Stimulated activated CD8-positive, alpha-beta memory T cell treated with anti-CD3 and anti-CD28 coated beads, Interleukin-15, amount 100 ng/mL, for 4 hours (primary cell): ENCODE data around the gene SHKBP1.
"Not testable (repeated sequence)": the region's sequence is repeated elsewhere in the genome, so short reads cannot be mapped to it uniquely, and the experiment has no call there.

Experiments used
- DNase-seq, 2 donors: peaks; one replicate each; pipeline ENCODE4 v3.0.0-alpha.2; 2020; ENCODE audit warnings: low read depth in 2 of 2

Gene SHKBP1, protein sequence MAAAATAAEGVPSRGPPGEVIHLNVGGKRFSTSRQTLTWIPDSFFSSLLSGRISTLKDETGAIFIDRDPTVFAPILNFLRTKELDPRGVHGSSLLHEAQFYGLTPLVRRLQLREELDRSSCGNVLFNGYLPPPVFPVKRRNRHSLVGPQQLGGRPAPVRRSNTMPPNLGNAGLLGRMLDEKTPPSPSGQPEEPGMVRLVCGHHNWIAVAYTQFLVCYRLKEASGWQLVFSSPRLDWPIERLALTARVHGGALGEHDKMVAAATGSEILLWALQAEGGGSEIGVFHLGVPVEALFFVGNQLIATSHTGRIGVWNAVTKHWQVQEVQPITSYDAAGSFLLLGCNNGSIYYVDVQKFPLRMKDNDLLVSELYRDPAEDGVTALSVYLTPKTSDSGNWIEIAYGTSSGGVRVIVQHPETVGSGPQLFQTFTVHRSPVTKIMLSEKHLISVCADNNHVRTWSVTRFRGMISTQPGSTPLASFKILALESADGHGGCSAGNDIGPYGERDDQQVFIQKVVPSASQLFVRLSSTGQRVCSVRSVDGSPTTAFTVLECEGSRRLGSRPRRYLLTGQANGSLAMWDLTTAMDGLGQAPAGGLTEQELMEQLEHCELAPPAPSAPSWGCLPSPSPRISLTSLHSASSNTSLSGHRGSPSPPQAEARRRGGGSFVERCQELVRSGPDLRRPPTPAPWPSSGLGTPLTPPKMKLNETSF

DNA sequence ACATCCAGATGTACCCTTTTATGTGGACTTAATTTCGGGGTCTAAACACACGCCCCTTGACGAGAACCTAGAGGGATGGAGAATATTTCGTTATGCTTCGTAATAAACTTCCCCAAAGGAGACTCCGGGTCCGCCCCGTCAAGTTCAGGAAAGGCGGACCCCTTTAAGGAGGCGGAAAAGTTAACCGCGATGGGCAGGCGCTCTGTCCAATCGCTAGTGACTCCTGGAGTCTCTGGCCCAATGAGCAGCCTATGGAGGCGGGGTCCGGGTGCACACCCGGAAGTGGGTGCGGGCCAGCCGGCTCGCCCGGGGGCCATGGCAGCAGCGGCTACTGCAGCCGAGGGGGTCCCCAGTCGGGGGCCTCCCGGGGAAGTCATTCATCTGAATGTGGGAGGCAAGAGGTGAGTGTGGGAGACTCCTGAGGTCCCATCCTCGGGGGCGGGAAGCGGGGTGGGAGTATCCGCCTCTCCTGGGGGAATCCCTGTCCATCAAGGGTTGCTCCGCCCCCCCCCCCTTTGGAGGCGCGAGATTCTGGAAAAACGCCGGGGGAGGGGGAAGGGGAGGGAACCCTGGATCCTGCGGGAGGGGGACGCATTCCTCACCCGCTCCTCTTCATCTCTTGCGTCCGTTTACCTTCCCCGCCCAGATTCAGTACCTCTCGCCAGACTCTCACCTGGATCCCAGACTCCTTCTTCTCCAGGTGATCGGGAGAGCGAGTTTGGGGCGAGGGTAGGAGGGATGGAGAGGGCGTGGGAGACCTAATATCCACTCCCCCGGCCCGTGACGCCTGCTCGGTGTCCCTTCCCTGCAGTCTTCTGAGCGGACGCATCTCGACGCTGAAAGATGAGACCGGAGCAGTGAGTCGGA lies at the start of gene SHKBP1:
SHKBP1 (plus strand) TSS at position 289 of the 867 bp plus-strand sequence; CDS start at position 316, 27 bp downstream.
- DNase-seq = peak; percentile 85 to 89

DNA sequence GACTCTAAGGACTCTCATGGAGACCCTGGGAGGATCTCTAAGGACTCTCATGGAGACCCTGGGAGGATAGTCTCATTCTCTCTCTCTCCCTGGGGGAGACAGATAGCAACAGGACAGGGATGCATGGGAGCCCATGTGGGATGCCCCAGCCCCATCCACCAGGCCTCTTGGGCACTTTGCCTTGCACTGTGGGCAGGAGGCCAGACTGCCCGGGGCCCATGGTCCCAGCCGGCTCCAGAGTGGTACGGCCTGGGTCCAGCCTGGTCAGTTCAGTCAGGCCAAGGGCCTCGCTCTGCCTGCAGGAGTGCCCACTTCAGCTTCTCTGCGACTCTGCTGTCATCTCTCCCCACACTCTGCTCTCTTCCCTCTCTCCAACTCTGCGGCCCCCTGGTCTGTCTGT lies 48.6 kb upstream of the SHKBP1 start:
- no peak for DNase-seq

DNA sequence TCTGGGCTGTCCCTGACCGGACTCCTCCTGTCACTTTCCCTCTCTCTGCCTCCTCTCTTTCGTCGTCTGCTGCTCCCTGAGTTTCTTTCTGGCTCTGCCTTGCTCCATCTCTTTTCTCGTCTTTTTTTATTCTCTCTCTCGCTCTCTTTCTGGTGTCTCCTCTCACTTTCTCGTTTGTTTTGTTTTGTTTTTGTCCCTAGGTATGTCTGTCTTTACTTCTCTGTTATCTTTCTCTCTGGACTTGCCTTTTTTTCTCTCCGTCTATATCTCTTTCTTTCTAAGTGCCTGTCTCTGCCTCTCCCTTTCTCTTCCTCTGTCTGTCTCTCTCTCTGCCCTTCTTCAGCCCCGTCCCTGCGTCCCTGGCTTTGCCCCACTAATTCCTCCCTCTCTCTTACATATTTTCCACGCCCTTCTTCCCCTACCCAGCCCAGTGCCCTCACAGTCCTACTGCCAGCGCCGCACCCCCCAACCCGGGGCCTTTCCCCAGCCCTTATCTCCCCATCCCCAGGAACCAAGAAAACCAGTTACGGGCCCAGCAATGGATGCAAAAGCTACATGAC lies 48.1 kb upstream of the SHKBP1 start:
- DNase-seq = no peak

DNA sequence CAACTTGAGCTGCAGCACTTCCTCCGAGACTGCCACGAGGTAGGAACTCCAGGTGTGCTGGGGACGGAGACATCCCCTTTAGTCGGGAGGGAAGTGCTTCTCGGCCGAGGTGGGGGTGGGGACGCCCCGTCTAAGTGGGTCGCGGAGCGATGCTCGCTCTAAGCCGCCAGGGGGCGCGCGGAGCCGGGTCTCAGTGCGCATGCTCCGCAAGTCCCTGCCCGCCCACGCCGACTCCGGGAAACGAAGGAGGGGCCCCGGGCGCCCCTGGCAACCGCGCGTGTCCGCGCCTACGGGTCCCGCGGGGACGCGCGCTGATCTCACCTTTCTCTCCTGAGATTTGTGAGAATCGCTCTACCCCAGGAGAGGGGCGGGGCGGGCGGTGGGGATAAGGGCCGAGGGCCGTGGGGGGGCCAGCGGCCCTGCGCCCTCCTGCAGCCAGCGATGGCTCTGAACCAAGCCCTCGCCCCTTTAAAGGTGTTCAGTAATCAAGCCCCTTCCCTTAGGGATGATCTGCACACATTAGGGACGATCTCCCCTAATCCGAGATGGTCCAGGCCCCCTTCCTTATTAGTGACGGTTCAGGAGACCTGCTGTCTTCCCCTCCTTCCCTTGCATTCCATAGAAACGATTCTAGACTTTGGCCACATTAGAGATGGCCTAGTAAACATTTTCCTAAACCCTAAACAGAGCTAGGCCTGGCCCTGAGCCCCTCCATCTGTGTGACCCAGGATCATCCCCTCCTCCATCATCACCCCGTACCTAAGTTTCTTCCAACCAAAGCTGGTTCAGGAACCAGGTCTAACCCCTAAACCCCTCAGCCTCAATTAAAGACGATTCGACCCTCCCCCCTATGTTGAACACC lies 47.3 kb upstream of the SHKBP1 start:
- DNase-seq = peak; percentile 73 to 74

DNA sequence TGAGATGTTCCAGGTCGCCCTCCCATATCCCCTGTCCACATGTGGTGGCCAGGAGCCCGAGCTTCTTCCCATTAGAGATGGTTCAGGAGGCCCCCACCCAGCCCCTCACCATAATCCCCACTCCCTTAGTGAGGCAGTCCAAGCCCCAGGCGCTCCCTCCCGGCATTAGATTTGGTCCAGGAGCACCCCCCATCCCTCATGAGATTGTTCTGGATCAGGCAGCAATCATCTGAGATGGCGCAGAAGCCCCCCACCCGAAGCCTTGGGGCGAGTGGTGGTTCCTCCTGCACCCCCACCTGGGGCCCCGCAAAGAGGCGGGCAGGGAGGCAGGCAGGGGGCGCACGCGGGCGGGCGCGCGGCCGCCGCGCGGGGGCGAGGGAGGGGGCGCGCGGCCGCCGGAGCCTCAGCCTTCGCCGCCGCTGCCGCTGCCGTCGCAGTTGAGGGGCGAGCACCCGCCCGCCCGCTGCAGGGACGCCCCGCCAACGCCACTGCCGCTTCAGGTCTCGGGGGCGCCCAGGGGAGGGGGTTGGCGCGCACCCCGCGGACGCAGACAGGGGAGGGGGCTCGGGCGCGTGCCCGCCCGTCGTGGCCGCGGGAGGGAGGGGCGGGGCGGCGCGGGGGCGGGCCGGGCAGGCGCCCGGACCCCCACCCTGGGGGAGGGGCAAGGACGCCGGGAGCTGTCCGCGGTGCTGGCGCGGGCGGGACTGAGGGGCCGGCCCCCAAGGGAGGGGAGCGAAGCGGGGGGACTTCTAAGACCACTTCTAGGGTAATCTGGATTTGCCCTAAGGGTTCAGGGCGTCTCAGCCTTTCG lies 46.4 kb upstream of the SHKBP1 start:
- no peak for DNase-seq

DNA sequence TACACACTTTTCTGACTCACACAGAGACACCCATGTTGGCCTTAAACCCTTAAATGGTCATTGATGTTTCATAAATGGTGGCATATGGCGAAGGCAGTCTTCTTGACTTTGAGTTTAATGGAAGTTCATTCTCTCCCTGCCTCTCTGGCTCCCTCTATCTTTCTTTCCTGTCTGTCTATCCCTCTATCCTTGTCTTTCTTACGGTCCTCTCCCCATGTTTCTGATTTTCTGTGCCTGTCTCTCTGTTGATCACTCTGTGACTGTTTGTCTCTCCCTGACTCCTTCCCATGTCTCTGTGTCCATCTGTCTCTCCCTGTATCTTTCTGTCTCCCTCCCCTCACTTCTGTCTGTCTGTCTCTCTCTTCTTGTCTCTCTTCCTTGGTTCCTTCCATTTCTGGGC lies 43.2 kb upstream of the SHKBP1 start:
- DNase-seq = no peak

DNA sequence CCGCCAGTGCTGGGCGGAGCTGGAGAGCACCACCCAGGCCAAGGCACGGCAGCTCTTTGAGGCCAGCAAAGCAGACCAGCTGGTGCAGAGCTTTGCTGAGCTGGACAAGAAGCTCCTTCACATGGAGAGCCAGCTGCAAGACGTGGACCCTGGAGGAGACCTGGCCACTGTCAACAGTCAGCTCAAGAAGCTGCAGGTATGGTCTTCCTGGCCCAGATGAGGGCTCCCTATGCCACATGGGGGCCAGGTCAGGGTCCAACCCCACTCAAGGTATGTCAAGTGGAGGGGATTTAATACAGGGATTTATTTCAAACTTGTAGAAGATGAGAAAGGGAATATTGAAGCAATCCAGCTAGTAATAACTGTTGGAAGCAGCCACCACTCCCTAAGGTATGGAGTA lies 42.5 kb upstream of the SHKBP1 start:
- no peak for DNase-seq

DNA sequence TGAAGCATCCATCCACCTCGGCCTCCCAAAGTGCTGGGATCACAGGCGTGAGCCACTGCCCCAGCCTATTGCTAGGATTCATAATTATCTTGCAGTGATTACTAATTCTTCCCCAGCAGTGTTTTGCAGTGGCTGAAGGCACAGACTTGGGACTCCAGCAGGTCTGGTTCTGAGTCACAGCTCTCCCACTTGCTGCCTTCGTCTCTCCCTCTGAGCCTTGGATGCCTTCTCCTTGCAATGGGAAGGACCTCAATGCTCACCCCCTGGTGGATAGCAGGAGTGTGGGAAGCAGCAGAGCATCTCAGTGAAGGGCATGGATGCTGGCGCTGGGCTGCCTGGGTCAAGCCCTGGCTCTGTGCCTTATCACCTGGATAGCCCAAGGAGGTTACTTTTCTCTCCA lies 37.6 kb upstream of the SHKBP1 start:
- no peak for DNase-seq

DNA sequence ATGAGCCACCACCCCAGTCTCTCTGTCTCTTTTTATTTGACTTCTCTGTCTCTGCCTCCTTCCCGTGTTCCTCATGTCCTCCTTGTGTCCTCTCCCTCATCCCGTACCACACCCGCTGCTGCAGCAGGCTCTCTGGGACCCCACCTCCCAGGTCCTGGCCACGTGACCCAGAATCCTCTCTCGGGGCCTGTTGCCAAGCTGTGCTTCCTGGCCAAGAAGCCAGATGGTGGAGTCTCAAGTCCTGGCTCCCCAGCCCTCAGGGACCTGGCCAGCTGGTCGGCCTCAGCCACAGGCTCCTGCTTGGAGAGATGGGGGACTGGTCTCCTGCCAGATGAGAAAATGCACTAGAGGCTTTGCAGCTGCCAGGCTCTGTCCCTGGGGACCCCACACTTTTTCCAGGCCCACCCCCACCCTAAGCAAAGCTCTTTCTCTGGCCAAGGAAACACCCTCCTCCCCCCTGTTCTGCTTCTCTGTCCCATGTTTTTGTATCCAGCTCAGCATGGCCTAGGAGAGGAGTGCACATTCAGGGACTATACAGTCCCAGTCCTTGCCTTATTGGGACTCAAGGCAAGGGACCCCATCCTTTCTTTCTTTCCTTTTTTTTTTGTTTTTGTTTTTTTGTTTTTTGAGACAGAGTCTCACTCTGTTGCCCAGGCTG lies 34.3 kb upstream of the SHKBP1 start:
- DNase-seq = no peak

DNA sequence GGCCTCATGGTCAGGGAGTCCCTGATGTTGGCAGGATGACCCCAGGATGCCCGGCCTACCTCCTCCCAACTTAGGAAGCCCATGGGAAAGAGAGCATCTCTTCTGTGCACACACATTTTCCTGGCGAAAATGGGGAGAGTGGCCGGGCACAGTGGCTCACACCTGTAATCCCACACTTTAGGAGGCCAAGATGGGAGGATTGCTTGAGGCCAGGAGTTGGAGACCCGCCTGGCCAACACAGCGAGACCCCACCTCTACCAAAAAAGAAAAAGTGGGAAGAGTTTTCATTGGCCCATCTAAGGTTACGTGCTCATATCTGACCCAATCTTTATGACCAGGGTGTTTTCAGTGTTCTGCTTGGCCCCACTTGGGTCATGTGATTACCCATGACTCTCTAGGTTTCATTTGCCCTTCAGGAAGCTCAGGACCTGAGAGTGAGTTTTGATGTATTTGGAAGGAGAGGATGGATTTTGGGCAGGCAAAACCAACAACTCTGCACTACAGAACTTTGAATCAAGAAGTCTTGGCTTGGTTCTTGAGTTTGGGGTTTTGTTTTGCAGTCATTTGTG lies 33.6 kb upstream of the SHKBP1 start:
- no peak for DNase-seq

DNA sequence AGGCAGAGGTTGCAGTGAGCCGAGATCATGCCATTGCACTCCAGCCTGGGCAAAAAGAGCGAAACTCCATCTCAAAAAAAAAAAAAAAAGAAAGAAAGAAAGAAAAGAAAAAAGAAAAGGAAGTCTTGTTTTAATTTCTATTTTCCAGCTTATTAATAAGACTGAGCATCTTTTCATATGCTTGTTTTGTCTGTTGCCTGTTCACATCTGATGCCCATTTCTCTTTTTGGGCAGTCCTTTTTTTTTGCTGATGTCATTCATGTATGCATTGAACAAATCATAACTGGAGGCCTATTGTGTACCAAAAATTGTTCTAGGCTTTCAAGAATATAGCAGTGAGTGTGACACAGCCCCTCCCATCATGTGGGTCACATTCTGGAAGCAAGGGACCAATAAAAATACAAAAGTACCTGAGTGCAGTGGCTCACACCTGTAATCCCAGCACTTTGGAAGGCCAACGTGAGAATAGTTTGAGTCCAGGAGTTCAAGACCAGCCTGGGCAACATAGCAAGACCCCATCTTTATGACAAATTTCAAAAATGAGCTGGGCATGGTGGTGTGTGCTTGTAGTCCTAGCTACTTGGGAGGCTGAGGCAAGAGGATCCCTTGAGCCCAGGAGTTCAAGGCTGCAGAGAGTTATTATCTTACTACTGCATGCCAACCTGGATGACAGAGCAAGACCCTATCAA lies 30.4 kb upstream of the SHKBP1 start:
- DNase-seq = not testable (repeated sequence)

DNA sequence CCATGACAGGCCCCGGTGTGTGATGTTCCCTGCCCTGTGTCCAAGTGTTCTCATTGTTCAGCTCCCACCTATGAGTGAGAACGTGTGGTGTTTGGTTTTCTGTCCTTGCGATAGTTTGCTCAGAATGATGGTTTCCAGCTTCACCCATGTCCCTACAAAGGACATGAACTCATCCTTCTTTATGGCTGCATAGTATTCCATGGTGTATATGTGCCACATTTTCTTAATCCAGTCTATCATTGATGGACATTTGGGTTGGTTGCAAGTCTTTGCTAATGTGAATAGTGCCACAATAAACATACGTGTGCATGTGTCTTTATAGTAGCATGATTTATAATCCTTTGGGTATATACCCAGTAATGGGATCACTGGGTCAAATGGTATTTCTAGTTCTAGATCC lies 29.5 kb upstream of the SHKBP1 start:
- DNase-seq = not testable (repeated sequence)

DNA sequence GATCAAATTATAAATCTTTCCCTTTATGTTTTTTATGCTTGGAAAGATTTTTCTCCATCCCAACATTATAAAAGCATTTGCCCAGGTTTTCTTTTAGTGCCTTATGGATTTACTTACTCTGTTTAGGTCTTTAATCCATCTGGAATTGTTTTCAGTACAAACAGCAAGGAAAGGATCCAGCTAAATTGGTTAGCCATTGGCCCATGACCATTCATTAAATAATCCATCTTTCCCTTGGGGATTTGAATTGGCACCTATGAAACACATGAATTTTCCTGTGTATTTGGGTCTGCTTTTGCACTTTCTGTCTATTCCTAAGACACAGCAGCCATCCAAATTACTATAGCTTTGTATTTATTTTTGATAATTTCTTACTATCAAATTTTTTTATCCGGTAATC lies 28.8 kb upstream of the SHKBP1 start:
- no peak for DNase-seq

DNA sequence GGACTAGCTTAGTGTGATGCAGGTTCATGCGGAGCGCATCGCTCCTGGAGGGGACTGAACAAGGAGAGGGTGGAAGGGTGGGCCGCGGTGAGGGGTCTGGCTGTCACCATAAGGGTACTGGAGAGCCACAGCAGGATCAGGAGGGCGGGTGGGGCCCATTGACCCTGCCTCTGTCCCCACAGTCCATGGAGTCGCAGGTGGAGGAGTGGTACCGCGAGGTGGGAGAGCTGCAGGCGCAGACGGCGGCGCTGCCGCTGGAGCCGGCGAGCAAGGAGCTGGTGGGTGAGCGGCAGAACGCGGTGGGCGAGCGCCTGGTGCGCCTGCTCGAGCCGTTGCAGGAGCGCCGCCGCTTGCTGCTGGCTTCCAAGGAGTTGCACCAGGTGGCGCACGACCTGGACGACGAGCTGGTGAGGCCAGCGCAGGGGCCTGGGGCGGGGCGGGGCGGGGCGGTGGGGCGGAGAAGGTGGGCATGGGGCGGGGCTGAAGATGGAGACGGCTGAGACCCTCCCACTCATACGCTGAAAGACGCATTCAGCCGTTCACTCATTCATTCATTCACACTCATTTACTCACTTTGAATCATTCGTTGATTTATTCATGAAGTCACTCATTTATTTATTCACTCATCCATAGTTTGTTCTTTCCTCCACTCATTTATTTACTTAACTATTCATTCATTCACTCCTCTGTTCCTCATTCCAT lies 27.5 kb upstream of the SHKBP1 start:
- peak; percentile 54 for DNase-seq

DNA sequence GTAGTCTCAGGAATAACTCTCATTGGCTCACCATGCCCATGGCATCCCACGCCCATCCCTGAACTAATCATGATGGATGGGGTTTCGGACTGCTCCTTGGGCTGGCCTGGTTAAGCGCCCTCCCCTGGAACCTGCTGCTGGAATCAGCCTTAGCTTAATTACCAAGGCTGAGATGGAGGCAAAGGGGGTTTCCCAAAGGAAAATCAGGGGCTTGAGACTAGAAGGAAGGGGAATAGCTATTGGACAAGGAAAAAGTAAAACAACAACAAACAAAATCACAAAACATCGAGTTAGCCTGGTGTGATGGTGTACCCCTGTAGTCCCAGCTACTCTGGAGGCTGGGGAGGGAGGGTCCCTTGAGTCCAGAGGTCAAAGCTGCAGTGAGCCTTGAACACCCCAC lies 25.7 kb upstream of the SHKBP1 start:
- no peak for DNase-seq

DNA sequence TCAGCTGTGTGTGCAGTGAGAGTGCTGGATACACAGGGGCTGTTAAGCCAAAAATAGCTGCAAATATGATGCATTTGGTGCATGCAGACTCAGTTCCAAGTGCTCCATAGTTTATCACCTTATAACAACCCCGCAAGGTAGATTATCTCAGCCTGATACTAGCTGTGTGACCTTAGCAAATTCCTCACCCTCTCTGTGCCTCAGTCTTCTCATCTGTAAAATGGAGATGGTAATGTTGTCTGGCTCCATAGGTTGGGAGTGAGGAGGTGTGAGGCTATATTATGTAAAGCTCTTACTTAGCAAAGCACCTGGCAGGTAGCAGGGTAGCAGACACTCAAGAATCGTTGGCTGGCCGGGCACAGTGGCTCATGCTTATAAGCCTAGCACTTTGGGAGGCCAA lies 23.8 kb upstream of the SHKBP1 start:
- DNase-seq = no peak

DNA sequence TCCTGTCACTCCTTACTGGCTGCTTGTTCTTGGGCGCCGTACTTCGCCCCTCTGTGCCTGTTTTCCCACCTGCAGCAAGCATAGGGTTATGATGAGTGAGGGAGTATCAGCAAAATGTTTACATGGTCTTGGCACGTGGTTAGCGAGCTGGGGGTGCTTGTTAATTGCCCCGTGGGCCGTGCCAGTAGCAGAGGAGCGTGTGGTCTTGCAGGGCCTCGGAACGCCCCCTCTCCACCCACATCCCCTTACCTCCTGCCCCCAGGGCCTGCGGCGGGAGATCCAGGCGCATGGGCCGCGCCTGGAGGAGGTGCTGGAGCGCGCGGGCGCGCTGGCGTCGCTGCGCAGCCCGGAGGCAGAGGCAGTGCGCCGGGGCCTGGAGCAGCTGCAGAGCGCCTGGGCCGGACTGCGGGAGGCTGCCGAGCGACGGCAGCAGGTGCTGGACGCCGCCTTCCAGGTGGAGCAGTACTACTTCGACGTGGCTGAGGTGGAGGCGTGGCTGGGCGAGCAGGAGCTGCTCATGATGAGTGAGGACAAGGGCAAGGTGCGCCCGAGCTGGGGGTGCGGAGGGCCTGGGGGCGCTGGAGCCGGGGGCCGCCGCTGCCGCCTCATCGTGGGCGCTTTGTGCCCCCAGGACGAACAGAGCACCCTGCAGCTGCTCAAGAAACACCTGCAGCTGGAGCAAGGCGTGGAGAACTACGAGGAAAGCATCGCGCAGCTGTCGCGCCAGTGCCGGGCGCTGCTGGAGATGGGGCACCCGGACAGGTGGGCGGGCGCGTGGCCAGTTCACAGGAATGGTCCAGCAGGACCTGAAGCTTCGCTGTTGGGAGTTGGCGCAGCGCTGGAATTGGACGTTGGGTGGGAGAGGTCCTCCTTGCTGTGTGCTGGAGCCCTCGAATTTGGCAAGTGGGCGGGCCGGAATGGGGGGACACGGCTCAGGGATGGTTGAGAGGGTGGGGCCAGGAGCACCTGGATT lies 22.5 kb upstream of the SHKBP1 start:
- DNase-seq = no peak
